HepG2 (cell line): ENCODE measurements around the gene KIF1B. TPM values are rescaled to one million over a fixed set of nuclear protein-coding genes. Genes with fewer than 3 reads are reported as not detected.

Experiments used
- CHD2 ChIP-seq: IDR thresholded peaks from 2 replicates; pipeline ENCODE4 v1.6.1; 2011; ENCODE audit warnings: low read depth, low read length, improper control_type of control experiment
- EHMT2 ChIP-seq: fragments of 200-600 bp; sonication (generic); IDR thresholded peaks from 2 replicates; pipeline ENCODE4 v1.7.0; 2017; ENCODE audit warnings: antibody characterized with exemption, low read depth, low read length, borderline replicate concordance
- FOXA1 ChIP-seq, 2 experiments: fragments of 450-650 bp in 1 of 2; sonication (generic) in 1 of 2; formaldehyde crosslinking in 1 of 2; IDR thresholded peaks; 2 replicates each; pipeline versions ENCODE4 v1.4.0 to v1.6.1; 2016 to 2020; ENCODE audit warnings: missing genetic modification reagents in 1 of 2
- GPN1 ChIP-seq: sonication (generic); formaldehyde crosslinking; IDR thresholded peaks from 2 replicates; pipeline ENCODE4 v1.5.1; 2020; ENCODE audit warnings: missing genetic modification reagents, borderline replicate concordance
- HDAC2 ChIP-seq: sonication (generic); formaldehyde crosslinking; IDR thresholded peaks from 2 replicates; pipeline ENCODE4 v1.4.0; 2020; ENCODE audit warnings: missing genetic modification reagents
- NONO ChIP-seq, 2 experiments: fragments of 450-650 bp in 1 of 2; sonication (generic) in 1 of 2; formaldehyde crosslinking in 1 of 2; IDR thresholded peaks in 1 of 2; conservative IDR thresholded peaks in 1 of 2; 2 replicates each; pipeline versions ENCODE4 v1.6.1 to v1.8.0; 2017 to 2022; ENCODE audit warnings: mild to moderate bottlenecking in 1 of 2, missing genetic modification reagents in 1 of 2, moderate library complexity in 1 of 2
- PHF20 ChIP-seq: sonication (generic); formaldehyde crosslinking; IDR thresholded peaks from 2 replicates; pipeline ENCODE4 v1.5.0; 2020; ENCODE audit warnings: mild to moderate bottlenecking, missing genetic modification reagents
- RAD21 ChIP-seq: fragments of 450-650 bp; formaldehyde crosslinking; IDR thresholded peaks from 2 replicates; pipeline ENCODE4 v1.5.0; 2020; ENCODE audit warnings: mild to moderate bottlenecking
- TBX3 ChIP-seq: fragments of 450-650 bp; IDR thresholded peaks from 2 replicates; pipeline ENCODE4 v1.6.1; 2017; ENCODE audit warnings: antibody characterized with exemption, mild to moderate bottlenecking, inconsistent platforms, borderline replicate concordance
- ZNF605 ChIP-seq: sonication (generic); formaldehyde crosslinking; IDR thresholded peaks from 2 replicates; pipeline ENCODE4 v1.8.0; 2022; ENCODE audit warnings: mild to moderate bottlenecking, missing genetic modification reagents
- ZNF7 ChIP-seq: IDR thresholded peaks from 2 replicates; pipeline ENCODE4 v1.6.1; 2016; ENCODE audit warnings: missing biosample characterization, missing genetic modification reagents
- ZNF703 ChIP-seq: sonication (generic); formaldehyde crosslinking; IDR thresholded peaks from 2 replicates; pipeline ENCODE4 v1.5.1; 2020; ENCODE audit warnings: missing genetic modification reagents, mild to moderate bottlenecking, moderate library complexity, borderline replicate concordance
- ZNF777 ChIP-seq: sonication (generic); formaldehyde crosslinking; IDR thresholded peaks from 2 replicates; pipeline ENCODE4 v1.4.0; 2020; ENCODE audit warnings: missing genetic modification reagents
- polyA plus RNA-seq, 8 experiments: library from polyadenylated mRNA; depleted of rRNA in 3 of 8; stranded (reverse) in 7 of 8; unstranded in 1 of 8; fragments of >200 nt; fragmentation: Illumina TruSeq in 4 of 8; extraction: Trizol in 4 of 8; gene quantifications; 2 replicates each; pipeline versions ENCODE4 v1.2.1 to v1.2.3, GENCODE V29; 2011 to 2016; ENCODE audit warnings: low read depth in 4 of 8, missing spikeins in 1 of 8, mixed read lengths in 1 of 8; ENCODE audit not compliant: insufficient read depth in 1 of 8
- total RNA-seq, 5 experiments: library from RNA; depleted of rRNA; stranded (reverse); fragments of >200 nt; fragmentation: Illumina TruSeq; extraction: Trizol; gene quantifications; 2 replicates each; pipeline ENCODE4 v1.2.3, GENCODE V29; 2016; ENCODE audit warnings: low read depth in 1 of 5
- TF ChIP-seq, protein P1 (sequence below): sonication (generic); formaldehyde crosslinking; IDR thresholded peaks from 2 replicates; pipeline ENCODE4 v1.4.0; 2020; ENCODE audit warnings: missing genetic modification reagents
- TF ChIP-seq, protein P2 (sequence below): IDR thresholded peaks from 2 replicates; pipeline ENCODE4 v1.6.1; 2016
- TF ChIP-seq, protein P3 (sequence below): sonication (generic); formaldehyde crosslinking; IDR thresholded peaks from 2 replicates; pipeline ENCODE4 v1.4.0; 2020; ENCODE audit warnings: missing genetic modification reagents
- TF ChIP-seq, protein P4 (sequence below): fragments of 450-650 bp; IDR thresholded peaks from 2 replicates; pipeline ENCODE4 v1.6.1; 2017; ENCODE audit warnings: mild to moderate bottlenecking
- TF ChIP-seq, protein P5 (sequence below): sonication (generic); formaldehyde crosslinking; IDR thresholded peaks from 2 replicates; pipeline ENCODE4 v1.5.0; 2020; ENCODE audit warnings: missing genetic modification reagents
- TF ChIP-seq, protein P6 (sequence below): sonication (generic); formaldehyde crosslinking; IDR thresholded peaks from 2 replicates; pipeline ENCODE4 v1.4.0; 2020; ENCODE audit warnings: missing genetic modification reagents

The KIF1B gene
- total and polyA plus RNA-seq, 2 of the 13 experiments (the other 11 are each of a cell fraction or from before 2014, with no cell fraction given), result 26.7 to 32.5 TPM

DNA sequence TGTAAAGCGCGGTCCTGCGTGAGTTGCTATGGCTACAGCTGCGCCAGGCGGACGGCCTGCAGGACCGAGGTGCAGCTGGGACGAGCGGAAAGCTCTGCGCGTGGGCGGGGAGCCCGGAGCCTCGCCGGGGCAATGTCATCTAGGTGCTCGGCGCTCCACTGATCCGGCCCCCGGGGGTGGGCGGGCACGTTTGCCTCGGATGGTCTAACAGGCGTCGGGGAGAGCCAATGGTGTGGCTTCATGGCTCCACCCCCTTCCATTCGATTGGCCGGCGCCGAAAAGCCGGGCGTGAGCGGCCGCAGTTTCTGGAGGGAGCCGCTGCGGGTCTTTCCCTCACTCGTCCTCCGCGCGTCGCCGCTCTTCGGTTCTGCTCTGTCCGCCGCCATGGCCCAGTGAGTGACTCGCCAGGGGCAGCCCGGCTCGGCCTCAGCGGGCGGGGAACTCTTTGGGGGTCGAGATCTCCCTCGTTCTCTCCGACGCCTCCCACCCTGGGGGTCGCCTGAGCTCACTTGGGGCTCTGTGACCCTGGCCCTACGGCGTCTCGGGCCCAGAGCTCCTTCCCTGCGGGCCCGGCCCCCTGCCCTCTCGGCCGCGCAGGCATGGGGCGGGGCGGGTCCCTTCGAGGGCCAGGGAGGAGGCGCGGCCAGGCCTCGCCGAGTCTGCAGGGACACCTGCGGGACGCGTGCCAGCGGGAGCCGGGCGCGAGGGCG, 188.5 kb downstream of the KIF1B start, which contains the start of gene PGD (continued):
- TF ChIP-seq GPN1 (no peak), HDAC2 (CRISPR knock-in tag) (peak; percentile 70), TBX3 (no peak), EHMT2 (no peak), CHD2 (no peak; the same call in 1 of the 2 replicates), ZNF703 (CRISPR knock-in tag) (no peak; the same call in 1 of the 2 replicates), PHF20 (peak; percentile 63), RAD21 (CRISPR knock-in tag) (no peak; the same call in 1 of the 2 replicates), NONO (IDR thresholded peaks at IDR 0.05) (no peak), NONO (CRISPR knock-in tag; conservative IDR thresholded peaks at IDR 0.05) (no peak; the same call in 1 of the 2 replicates), FOXA1 (IDR thresholded peaks at IDR 0.05) (no peak), FOXA1 (CRISPR knock-in tag; IDR thresholded peaks at IDR 0.05) (peak; percentile 31; the same call in 1 of the 2 replicates), ZNF7 (CRISPR knock-in tag) (no peak), ZNF777 (CRISPR knock-in tag) (peak; percentile 70), ZNF605 (CRISPR knock-in tag) (peak; percentile 58; the same call in 1 of the 2 replicates)
- TF ChIP-seq, protein P1, sequence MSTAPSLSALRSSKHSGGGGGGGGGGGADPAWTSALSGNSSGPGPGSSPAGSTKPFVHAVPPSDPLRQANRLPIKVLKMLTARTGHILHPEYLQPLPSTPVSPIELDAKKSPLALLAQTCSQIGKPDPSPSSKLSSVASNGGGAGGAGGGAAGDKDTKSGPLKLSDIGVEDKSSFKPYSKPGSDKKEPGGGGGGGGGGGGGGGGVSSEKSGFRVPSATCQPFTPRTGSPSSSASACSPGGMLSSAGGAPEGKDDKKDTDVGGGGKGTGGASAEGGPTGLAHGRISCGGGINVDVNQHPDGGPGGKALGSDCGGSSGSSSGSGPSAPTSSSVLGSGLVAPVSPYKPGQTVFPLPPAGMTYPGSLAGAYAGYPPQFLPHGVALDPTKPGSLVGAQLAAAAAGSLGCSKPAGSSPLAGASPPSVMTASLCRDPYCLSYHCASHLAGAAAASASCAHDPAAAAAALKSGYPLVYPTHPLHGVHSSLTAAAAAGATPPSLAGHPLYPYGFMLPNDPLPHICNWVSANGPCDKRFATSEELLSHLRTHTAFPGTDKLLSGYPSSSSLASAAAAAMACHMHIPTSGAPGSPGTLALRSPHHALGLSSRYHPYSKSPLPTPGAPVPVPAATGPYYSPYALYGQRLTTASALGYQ (CRISPR knock-in tag), result 0 out of 2 replicates have a peak, but pooled peaks have one; percentile 72
- TF ChIP-seq, protein P2, sequence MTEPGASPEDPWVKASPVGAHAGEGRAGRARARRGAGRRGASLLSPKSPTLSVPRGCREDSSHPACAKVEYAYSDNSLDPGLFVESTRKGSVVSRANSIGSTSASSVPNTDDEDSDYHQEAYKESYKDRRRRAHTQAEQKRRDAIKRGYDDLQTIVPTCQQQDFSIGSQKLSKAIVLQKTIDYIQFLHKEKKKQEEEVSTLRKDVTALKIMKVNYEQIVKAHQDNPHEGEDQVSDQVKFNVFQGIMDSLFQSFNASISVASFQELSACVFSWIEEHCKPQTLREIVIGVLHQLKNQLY (CRISPR knock-in tag), result peak; percentile 11; the same call in 1 of the 2 replicates
- TF ChIP-seq, protein P3, sequence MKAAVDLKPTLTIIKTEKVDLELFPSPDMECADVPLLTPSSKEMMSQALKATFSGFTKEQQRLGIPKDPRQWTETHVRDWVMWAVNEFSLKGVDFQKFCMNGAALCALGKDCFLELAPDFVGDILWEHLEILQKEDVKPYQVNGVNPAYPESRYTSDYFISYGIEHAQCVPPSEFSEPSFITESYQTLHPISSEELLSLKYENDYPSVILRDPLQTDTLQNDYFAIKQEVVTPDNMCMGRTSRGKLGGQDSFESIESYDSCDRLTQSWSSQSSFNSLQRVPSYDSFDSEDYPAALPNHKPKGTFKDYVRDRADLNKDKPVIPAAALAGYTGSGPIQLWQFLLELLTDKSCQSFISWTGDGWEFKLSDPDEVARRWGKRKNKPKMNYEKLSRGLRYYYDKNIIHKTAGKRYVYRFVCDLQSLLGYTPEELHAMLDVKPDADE, result no peak
- TF ChIP-seq, protein P4, sequence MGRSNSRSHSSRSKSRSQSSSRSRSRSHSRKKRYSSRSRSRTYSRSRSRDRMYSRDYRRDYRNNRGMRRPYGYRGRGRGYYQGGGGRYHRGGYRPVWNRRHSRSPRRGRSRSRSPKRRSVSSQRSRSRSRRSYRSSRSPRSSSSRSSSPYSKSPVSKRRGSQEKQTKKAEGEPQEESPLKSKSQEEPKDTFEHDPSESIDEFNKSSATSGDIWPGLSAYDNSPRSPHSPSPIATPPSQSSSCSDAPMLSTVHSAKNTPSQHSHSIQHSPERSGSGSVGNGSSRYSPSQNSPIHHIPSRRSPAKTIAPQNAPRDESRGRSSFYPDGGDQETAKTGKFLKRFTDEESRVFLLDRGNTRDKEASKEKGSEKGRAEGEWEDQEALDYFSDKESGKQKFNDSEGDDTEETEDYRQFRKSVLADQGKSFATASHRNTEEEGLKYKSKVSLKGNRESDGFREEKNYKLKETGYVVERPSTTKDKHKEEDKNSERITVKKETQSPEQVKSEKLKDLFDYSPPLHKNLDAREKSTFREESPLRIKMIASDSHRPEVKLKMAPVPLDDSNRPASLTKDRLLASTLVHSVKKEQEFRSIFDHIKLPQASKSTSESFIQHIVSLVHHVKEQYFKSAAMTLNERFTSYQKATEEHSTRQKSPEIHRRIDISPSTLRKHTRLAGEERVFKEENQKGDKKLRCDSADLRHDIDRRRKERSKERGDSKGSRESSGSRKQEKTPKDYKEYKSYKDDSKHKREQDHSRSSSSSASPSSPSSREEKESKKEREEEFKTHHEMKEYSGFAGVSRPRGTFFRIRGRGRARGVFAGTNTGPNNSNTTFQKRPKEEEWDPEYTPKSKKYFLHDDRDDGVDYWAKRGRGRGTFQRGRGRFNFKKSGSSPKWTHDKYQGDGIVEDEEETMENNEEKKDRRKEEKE, result no peak
- TF ChIP-seq, protein P5, sequence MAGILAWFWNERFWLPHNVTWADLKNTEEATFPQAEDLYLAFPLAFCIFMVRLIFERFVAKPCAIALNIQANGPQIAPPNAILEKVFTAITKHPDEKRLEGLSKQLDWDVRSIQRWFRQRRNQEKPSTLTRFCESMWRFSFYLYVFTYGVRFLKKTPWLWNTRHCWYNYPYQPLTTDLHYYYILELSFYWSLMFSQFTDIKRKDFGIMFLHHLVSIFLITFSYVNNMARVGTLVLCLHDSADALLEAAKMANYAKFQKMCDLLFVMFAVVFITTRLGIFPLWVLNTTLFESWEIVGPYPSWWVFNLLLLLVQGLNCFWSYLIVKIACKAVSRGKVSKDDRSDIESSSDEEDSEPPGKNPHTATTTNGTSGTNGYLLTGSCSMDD (CRISPR knock-in tag), result peak; percentile 28; the same call in 1 of the 2 replicates
- TF ChIP-seq, protein P6, sequence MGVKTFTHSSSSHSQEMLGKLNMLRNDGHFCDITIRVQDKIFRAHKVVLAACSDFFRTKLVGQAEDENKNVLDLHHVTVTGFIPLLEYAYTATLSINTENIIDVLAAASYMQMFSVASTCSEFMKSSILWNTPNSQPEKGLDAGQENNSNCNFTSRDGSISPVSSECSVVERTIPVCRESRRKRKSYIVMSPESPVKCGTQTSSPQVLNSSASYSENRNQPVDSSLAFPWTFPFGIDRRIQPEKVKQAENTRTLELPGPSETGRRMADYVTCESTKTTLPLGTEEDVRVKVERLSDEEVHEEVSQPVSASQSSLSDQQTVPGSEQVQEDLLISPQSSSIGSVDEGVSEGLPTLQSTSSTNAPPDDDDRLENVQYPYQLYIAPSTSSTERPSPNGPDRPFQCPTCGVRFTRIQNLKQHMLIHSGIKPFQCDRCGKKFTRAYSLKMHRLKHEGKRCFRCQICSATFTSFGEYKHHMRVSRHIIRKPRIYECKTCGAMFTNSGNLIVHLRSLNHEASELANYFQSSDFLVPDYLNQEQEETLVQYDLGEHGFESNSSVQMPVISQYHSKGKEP (CRISPR knock-in tag), result no peak
